NOMO-1 treated with dmso at 0.1 percent for 144 hours (cell line): ENCODE data around the gene TTC8.
"Not testable (repeated sequence)": the region's sequence is repeated elsewhere in the genome, so short reads cannot be mapped to it uniquely, and the experiment has no call there.

Experiments used
- DNase-seq: peaks from one replicate; lab custom pipeline; 2025; ENCODE audit not compliant: unreplicated experiment; lab: John Stamatoyannopoulos, UW

TTC8 gene

DNA sequence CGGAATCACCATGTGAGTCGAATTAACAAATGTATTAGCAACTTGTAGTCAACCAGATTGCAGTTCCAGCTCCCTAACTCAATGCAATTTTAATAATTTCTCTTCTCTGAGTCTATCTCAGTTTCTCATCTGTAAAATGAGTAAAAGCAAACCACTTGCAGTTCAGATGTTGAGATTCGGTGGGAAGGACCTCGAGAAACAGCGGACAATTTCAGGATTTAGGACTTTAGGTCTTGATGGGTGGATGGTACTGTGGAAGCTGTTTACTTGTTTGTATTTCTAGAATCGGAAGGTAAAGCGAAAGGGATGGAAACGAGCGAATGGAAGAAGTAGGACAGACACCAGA is 510 bp upstream of the TTC8 start:
- DNase-seq, result no peak

DNA sequence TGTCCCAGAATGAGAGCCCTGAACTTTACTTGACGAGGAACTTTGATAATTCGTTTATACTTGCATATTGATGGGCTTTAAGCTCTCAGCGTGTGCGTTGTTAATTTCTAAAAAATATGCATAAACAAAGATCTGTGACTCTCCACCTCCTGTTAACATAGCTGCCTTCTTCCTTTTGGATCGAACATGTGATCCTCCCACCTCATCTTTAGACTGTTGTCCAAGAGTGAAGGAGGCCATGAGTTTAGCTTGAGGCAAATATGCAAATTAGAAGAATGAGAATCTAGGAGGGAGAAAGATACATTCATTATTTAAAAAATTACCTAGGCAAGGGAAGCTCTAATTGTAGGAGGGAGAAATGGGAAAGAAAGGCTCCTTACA is 617 bp downstream of the TTC8 start:
- no peak for DNase-seq

- DNase-seq, result no peak
Observed at GRCh38 chr14:88825503-88825902, 1.1 kb downstream of the TTC8 start.

DNA sequence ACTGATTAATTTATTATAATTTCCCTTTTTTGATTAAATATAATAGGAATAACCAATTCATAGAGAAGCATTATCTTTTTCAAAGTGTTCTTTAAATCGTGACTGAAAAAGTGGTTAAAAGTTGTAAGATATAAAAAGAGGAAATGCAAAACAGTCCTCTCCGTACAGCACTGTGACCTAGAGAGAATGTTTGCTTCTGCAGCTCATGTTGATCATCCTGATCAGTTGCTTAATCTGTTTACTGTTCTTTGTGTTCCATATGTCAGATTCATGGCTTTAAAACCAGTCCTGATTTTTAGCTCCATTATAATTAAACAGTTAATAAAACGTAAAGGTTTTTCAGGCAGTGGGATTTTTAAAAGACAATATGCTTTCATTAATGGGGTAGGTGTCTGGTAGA is 4.7 kb downstream of the TTC8 start:
- no peak for DNase-seq

GRCh38 chr14:88829685-88830302 is 5.3 kb downstream of the TTC8 start:
- no peak for DNase-seq

DNA sequence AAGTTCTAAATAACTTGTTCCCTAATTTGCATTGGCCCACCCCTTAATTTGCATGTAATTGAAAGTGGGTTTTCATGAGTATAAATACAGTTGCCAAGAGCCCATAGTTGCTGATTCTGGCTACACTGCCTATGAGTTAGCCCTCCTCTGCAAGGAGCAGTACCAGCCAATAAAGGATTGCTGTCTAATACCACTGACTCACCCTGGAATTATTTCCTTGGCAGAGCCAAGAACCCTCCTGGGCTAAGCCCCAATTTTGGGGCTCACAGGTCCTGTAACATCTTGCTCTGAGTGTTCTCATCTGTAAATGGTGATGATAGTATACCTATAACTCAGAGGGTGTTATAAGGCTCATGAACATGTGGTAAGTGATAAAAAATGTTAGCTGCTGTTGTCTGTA is 6.8 kb downstream of the TTC8 start:
- no peak for DNase-seq

DNA sequence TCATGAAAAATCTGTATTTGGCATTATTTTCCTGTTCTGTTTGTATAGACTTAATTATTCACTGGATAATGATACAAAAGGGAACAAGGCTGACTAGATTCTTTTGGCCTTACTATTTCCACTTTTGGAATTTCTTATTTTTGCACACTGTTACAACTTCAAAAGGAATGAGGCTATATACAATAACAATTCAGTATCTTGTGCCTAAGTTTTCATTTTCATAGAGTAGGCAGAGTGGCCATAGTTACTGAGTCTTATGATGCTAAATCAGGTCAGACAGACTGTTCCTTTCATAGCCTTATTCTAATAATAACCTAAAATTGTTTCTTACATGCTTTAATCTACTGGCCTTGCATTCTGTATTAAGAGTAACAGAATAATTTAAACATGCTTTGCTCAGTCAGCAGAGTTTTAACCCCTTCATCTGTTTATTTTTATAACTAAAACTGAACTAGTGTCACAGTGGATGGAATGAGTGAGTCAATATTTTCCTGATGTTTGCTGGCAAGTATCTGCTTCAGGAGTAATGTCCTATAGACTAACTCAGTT is 10.5 kb downstream of the TTC8 start:
- DNase-seq, result no peak

- no peak for DNase-seq
Observed at GRCh38 chr14:88835661-88836060, 11.2 kb downstream of the TTC8 start.

DNA sequence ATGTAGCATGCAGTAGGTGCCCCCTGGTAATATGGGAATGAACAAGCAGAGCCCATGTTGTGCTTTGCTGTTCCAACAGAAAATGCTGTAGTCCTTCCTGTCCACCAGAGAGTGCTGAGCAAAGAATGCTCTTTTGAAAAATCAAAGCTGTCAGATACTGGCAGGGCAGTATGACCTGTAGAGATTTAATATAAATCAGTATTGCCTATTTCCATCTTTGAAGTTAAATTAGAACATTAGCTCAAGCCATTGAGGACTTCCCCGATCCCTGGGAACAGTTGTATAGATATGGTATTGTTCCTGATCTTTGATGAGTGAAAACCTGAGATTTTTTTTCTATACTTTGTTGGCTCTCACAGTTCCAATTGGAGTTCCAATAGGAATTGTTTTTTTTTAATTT is 13.0 kb downstream of the TTC8 start:
- no peak for DNase-seq

- DNase-seq, result no peak
Observed at GRCh38 chr14:88838015-88838414, 13.6 kb downstream of the TTC8 start.

- no peak for DNase-seq
Observed at GRCh38 chr14:88840926-88841325, 16.5 kb downstream of the TTC8 start.

DNA sequence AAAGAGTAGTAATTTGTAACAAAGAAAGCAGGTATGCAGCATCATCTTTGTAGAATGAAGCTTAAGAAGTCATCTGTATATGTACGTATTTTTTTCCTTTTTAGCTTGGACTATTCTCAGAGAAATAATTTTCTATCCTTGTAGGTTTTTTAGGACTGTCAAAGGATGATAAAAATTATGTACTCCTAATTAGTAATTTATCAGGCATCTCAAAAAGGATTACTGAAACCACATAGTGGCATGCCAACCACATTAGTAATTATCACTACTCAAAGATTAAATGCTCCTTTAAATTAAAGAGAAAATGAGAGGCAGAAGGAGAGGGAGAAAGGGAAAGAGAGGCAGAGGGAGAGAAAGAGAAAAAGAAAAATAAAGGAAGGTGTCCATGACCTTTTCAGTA is 17.3 kb downstream of the TTC8 start:
- DNase-seq, result no peak

GRCh38 chr14:88842414-88842813 is 18.0 kb downstream of the TTC8 start:
- no peak for DNase-seq

DNA sequence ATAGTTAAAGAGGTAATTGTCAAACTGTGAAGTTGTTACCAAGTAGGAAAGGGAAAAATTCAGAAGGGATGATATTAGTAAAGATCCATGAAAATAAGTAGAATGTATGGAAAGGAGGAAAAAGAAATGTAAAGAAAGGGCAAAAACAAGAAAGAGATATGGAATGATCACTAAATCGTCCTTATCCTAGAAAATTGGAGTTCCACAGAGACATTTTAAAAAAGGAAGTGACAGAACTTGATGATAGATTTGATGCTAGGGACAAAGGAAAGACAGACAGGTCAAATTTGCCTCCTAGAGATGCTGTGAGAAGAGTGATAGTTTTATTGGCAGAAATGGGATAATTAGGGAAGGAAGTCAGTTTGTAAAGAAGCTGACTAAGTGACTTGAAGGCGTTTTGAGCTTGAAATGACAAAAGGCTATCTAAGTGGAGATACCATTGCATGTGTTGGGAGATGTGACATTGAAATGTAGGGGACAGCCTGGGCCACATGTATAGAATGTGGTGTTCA is 20.6 kb downstream of the TTC8 start:
- DNase-seq, result no peak

DNA sequence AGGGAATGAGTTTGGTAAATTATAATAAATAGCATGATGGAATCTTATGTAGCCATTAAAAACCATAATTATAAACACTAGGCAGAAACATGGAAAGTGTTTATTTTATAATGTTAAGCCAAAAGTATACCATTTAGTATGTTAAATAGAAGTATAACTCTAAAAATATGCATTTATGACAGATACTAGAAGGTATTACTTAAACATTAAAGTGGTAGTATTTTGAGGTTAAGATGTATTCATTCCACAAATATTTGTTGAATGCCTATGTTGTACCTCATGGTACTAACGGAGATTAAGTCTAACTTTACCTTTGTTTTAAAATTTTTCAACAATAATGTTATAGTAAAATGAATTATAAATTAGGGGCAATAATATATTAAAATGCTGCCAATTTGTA is 24.1 kb downstream of the TTC8 start:
- DNase-seq, result no peak

GRCh38 chr14:88849716-88850115 is 25.3 kb downstream of the TTC8 start:
- no peak for DNase-seq

DNA sequence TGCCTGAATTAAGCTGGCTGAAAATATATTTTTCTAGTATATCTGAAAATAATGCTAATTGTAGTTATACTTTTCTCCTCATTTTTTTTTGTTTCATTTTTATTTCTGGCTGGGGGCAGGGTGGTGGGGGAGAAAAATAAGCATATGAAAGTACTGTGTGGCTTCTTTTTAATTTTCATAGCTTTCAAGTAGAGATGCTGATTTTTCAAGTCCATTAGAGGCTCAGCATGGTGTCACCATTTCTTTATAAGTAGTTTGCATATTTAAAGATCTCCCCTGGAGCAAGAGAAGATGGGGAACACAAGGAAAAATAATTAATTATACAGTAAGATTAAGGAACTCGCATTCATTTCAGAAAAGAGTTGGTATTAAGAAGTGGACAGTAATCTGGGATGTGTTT is 27.1 kb downstream of the TTC8 start:
- DNase-seq, result no peak

DNA sequence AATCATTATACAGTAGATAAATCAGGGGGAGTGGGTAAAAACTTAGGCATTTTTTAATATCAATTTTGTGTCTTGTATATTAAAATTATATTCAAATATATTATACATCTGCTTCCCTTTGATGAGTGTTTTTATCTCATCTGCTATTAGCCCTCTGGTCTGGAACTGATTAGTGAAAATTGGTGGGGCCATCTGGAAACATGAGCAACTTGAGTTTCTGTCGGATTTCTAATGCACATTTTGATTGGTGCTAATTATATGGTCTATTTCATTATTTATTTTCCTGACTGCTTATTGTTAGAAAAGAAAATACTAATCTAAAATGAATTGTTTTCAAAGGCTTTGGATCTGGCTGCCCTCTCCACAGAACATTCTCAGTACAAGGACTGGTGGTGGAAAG is 28.2 kb downstream of the TTC8 start:
- no peak for DNase-seq

DNA sequence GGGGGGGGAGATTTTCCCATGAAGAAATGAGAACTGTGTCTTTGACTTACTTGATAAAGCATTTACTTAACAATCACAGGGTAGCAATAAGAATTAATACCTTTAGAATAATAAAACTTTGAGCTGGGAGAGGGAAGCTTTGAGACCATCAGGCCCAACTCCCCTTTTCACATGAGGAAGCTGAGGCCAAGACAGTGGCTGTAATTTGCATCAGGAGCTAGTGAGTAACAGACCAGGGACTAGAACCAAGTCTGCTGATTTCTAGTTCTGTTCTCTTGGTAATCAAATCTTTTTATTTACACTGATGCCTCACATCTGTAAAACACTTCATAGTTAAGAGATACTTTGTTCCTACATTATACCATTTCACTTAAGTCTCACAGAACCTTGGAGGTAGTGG is 28.7 kb downstream of the TTC8 start:
- DNase-seq, result no peak

DNA sequence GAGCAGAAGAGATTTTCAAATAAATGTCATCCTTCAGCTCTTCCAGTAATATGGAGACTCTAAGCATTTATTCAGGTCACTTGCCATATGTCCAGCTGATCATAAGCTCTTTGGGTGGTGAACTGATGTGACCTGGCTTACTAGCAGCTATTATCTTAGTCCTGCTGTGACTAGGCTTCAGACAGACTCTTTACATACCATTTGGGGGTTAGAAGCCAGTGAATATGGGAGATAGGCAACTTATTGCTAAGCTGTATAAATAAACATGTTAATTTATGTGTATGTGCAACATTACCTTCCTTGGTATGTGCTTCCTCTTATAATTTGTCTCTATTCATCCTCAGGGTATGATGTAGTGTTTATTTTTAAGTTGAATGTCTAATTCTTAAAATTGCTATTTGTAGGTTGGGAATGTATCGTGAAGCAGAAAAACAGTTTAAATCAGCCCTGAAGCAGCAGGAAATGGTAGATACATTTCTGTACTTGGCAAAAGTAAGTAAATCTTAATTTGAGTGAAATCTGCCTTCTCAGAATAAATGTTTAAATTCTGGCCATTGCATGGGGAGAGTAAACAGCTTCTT is 32.4 kb downstream of the TTC8 start:
- DNase-seq, result no peak

DNA sequence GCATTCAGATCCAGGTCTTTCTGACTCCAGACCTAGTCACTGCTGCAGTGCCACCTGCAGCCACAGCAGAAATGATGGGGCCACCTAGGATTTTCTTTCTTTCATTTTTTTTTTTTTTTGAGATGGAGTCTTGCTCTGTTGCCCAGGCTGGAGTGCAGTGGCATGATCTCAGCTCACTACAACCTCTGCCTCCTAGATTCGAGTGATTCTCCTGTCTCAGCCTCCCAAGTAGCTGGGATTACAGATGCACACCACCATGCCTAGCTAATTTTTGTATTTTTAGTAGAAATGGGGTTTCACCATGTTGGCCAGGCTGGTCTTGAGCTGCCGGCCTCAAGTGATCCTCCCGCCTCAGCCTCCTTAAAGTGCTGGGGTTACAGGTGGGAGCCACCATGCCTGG is 33.4 kb downstream of the TTC8 start:
- not testable (repeated sequence) for DNase-seq

DNA sequence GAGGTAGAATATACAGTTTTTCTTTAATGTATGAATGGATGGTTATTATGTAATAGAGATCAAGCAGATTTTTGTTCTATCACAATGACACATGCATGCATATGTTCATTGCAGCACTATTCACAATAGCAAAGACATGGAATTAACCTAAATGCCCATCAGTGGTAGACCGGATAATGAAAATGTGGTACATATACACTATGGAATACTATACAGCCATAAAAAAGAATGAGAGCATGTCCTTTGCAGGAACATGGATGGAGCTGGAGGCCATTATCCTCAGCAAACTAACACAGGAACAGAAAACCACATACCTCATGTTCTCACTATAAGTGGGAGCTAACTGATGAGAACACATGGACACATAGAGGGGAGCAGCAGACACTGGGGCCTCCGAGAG is 34.7 kb downstream of the TTC8 start:
- DNase-seq, result not testable (repeated sequence)

- no peak for DNase-seq
Observed at GRCh38 chr14:88863167-88863566, 38.7 kb downstream of the TTC8 start.
